K562 treated with DMSO at 1 percent for 4 hours (cell line): ENCODE data around the gene EED. TPM values are rescaled to one million over a fixed set of nuclear protein-coding genes. Genes with fewer than 3 reads are reported as not detected.

Source experiments
- total RNA-seq: library from RNA; unstranded; fragments of 300-600 nt; gene quantifications from 2 replicates; pipeline ENCODE4 v1.2.3, GENCODE V29; 2022; ENCODE audit not compliant: insufficient read depth

Gene EED, protein sequence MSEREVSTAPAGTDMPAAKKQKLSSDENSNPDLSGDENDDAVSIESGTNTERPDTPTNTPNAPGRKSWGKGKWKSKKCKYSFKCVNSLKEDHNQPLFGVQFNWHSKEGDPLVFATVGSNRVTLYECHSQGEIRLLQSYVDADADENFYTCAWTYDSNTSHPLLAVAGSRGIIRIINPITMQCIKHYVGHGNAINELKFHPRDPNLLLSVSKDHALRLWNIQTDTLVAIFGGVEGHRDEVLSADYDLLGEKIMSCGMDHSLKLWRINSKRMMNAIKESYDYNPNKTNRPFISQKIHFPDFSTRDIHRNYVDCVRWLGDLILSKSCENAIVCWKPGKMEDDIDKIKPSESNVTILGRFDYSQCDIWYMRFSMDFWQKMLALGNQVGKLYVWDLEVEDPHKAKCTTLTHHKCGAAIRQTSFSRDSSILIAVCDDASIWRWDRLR
- 23.0 and 30.8 TPM in 2 replicates for total RNA-seq

DNA sequence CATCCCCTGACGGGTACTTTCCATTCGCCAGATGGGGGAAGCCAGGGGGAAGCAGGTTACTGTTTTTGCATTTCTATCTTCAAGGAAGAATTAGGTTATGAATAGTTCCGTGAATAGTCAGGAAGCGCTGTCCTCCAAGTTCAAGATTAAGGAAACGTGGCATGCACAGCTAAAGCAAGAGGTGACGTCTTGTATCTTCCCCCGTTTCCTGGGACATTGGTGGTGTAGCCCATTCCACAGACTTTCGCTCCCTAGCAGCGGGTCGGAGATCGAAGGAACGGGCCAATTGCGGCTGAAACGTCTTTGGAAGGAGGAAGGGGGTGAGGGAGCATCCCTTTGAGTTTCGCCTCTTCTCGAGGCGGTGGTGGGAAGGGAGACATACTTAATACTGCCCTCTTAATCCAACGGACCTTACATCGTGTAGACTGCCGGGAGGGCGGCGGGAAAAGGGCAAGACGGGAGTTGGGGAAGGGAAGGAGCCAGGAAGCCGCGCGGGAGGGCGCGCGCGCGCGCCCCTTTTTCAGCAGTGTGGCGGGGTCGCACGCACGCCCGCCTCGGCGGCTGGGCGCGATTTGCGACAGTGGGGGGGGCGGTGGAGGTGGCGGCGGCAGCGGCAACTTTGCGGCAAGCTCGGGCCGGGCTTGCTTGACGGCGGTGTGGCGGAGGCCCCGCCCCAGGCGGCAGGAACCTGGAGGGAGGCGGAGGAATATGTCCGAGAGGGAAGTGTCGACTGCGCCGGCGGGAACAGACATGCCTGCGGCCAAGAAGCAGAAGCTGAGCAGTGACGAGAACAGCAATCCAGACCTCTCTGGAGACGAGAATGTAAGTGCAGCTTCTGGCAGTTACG lies at the start of gene EED:
Gene EED (plus strand): TSS at position 232 of the 847 bp plus-strand sequence. CDS start 477 bp downstream, at position 709.

DNA sequence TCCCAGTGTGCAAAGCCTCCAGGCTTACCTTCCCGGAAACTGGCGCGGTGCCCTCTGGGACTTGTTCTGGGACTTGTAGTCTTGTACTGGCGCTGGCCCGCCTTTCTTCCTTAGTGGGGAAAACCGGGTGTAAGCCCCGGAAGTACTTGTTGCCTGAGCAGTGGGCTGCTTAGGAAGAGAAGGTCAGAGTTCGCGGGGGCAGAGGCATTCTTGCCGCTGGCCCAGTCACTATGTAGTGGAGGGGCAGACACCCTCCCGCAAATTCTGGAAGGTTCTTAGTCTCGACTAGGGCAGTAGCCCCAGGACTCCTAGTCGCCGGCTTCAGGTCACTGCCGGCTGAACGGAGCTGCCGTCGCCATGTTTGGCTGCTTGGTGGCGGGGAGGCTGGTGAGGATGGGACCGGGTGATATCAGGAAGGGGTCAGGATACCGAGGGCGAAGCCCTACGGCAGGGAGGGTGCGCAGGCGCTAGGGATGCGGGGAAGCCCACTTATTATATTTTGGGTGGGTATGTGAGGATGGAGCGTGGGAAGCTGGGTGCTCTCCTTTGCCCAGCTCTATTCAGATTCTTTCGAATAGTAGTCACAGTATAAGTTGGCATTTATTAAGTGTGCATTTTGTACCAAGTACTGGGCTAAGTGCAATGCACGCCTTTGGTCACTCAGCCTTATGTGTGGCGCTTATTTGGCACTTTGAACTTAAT lies 57.7 kb downstream of the EED start, which contains the start of gene HIKESHI:
Gene HIKESHI (plus strand): TSS at position 149 of the 702 bp plus-strand sequence. CDS start 209 bp downstream, at position 358.

Other genes with a start within 250 kb of the EED start
- 125 and 134 TPM in 2 replicates for gene PICALM, start 175.7 kb upstream of the EED start, total RNA-seq
- 34.7 and 35.3 TPM in 2 replicates for gene HIKESHI, start 57.5 kb downstream of the EED start, total RNA-seq
- 0.47 TPM in 1 of 2 replicates, not detected in the other for gene CCDC81, start 130.1 kb downstream of the EED start, total RNA-seq